Measurements from ENCODE around the gene CADPS2.

DNA sequence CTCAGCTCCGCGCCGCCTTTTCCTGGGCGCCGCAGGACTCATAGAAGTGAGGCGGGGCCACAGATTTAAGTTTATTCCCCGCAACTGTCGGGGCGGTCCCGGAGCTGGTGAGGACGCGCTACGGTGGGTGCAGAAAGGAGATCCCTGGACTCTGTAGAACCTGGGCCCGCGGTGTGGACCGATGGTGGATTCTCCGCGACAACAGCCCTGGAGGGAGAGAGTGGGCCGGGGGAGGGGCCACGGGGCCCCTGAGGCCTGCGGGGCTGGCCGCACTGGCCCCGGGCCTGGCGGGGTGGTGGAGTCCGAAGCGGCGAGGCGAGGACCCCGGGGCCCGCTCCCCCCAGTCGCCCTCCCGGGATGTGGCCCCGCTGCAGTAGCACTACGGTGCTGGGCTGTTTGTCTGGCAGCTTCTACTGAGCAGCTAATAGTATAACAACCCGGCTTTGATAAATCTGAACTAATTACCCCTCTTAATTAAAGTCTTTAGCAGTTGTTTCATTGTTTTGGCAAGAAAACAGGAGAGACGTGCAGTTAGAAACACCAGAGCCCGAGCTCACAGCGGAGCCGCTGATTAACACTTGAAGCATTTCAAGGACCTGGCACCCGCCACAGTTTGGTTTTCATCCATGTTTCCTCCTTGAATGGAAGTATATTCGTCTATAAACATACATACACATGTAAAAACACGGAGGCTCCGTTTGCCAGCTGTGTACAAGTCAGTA lies 585.9 kb downstream of the CADPS2 start:
- TF ChIP-seq, protein P1, sequence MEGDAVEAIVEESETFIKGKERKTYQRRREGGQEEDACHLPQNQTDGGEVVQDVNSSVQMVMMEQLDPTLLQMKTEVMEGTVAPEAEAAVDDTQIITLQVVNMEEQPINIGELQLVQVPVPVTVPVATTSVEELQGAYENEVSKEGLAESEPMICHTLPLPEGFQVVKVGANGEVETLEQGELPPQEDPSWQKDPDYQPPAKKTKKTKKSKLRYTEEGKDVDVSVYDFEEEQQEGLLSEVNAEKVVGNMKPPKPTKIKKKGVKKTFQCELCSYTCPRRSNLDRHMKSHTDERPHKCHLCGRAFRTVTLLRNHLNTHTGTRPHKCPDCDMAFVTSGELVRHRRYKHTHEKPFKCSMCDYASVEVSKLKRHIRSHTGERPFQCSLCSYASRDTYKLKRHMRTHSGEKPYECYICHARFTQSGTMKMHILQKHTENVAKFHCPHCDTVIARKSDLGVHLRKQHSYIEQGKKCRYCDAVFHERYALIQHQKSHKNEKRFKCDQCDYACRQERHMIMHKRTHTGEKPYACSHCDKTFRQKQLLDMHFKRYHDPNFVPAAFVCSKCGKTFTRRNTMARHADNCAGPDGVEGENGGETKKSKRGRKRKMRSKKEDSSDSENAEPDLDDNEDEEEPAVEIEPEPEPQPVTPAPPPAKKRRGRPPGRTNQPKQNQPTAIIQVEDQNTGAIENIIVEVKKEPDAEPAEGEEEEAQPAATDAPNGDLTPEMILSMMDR (IDR thresholded peaks at IDR 0.05; ENCODE audit: insufficient read depth, low read length, poor library complexity, severe bottlenecking), result no peak
- no peak for TF ChIP-seq EZH2phosphoT487 (conservative IDR thresholded peaks at IDR 0.05; ENCODE audit: low read length)
